Body of pancreas (tissue), 4 donors: ENCODE measurements around the gene EYA2.

Experiments
- POLR2A ChIP-seq, 3 donors: fragments of 450-650 bp; IDR thresholded peaks; one replicate each; pipeline ENCODE4 v1.6.1; 2016; ENCODE audit warnings: antibody characterized with exemption in 3 of 3, mild to moderate bottlenecking in 2 of 3
- TF ChIP-seq, protein P1 (sequence below), 7 experiments: fragments of 450-650 bp in 4 of 7; fragments of 200-600 bp in 3 of 7; sonication (generic) in 3 of 7; IDR thresholded peaks; one replicate each; pipeline ENCODE4 v1.5.1; 2016 to 2019; ENCODE audit warnings: antibody characterized with exemption in 7 of 7

DNA sequence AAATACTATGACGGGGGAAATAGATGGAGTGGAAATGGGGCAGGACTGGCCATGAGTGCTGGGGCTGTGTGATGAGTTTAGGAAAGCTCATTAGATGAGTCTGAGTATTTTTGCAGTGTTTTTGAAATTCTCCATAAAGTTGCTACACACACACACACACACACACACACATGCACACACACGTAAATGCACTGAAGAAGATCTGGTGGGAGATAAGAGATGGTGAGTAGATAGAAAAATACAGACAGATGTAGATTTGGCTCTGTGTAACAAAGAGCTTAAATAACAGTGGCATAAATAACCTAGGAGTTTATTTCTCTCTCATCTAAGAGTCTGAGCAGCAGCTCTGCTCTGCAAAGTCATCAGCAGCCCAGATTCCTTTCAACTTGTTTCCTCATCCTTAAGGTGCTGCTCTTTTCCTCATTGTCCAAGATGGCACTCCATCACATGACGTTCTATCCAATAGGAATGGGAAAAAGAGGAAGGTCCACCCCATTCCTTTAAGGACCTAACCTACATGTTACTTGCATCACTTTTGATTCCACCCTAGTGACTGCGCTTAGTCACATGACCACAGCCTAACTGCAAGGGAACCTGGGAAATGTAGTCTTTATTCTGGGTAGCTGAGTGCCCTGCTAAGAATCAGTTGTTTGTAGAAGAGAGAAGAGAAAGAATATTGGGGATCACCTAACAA lies 76.4 kb downstream of the EYA2 start:
- TF ChIP-seq, protein P1, sequence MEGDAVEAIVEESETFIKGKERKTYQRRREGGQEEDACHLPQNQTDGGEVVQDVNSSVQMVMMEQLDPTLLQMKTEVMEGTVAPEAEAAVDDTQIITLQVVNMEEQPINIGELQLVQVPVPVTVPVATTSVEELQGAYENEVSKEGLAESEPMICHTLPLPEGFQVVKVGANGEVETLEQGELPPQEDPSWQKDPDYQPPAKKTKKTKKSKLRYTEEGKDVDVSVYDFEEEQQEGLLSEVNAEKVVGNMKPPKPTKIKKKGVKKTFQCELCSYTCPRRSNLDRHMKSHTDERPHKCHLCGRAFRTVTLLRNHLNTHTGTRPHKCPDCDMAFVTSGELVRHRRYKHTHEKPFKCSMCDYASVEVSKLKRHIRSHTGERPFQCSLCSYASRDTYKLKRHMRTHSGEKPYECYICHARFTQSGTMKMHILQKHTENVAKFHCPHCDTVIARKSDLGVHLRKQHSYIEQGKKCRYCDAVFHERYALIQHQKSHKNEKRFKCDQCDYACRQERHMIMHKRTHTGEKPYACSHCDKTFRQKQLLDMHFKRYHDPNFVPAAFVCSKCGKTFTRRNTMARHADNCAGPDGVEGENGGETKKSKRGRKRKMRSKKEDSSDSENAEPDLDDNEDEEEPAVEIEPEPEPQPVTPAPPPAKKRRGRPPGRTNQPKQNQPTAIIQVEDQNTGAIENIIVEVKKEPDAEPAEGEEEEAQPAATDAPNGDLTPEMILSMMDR (IDR thresholded peaks at IDR 0.05) = no peak
- TF ChIP-seq POLR2A (IDR thresholded peaks at IDR 0.05) = no peak
